ENCODE data around the gene CPLANE2. TPM values are rescaled to one million over a fixed set of nuclear protein-coding genes. Genes with fewer than 3 reads are reported as not detected.
"Not testable (repeated sequence)": the region's sequence is repeated elsewhere in the genome, so short reads cannot be mapped to it uniquely, and the experiment has no call there.

The CPLANE2 gene
- total RNA-seq, 2 experiments from 2014 or later = 5.1 to 6.1 TPM

DNA sequence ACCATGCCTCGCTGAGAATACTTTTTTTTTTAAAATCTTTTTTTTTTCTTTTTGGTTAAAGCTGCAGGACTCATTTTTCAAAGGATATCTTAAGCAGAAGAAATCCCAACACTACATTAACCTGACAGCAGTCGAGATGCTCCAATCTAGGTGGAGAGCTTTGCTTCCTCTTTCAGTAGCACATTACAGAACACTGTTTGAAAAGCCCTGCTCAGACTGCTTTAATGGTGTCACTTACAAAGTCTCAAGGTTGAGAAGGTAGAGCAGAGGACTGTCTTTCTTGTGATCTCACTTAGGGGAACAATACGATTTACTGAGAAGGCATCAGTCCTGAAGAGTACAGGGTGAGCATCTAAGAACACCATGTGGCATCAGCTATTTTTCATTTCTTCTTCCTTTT, 21.0 kb upstream of the CPLANE2 start:
- no peaks in the 10 kb centered on the region for H3K9me3 Mint-ChIP-seq (ENCODE audit: insufficient read depth)
- no peak for DNase-seq

DNA sequence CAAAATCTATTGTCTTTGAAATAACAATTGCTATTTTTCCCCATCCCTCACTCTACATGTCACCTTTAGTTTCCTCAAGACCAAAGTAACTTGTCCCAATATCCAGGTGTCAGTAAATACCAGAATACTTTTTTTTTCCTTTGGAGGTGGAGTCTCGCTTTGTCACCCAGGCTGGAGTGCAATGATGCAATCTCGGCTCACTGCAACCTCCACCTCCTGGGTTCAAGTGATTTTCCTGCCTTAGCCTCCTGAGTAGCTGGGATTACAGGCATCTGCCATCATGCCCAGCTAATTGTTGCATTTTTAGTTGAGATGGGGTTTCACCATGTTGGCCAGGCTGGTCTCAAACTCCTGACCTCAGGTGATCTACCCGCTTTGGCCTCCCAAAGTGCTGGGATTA, 20.6 kb upstream of the CPLANE2 start:
- Mint-ChIP-seq H3K4me1 (ENCODE audit: low read depth) (peaks cover 14% of the 10 kb centered on the region), H3K36me3 (ENCODE audit: low read depth) (peaks cover 19% of the 10 kb centered on the region)
- H3K9me3 Mint-ChIP-seq (ENCODE audit: insufficient read depth); CTCF ChIA-PET; ATAC-seq; H3K27ac Mint-ChIP-seq; DNase-seq; H3K27me3 Mint-ChIP-seq (ENCODE audit: low read depth); H3K4me3 Mint-ChIP-seq: not testable (repeated sequence)
- POLR2A ChIA-PET = interaction anchor here (0.6 kb wide), 1 partner anchor 561 kb away, joined by 3 read pairs; no protein-coding TSS in a partner anchor

More for the DNA sequence above, 21.0 kb upstream of the CPLANE2 start:
- Mint-ChIP-seq H3K27me3 (ENCODE audit: low read depth) (no peaks in the 10 kb centered on the region), H3K36me3 (ENCODE audit: low read depth) (peaks cover 15% of the 10 kb centered on the region), H3K4me1 (ENCODE audit: low read depth) (peaks cover 14% of the 10 kb centered on the region), H3K27ac (no peak overlapping the region), H3K4me3 (no peak overlapping the region)
- ChIA-PET CTCF (no interaction called here), POLR2A (interaction anchor here (0.6 kb wide), 2 partner anchors 143 to 562 kb away, joined by 3 read pairs; no protein-coding TSS in a partner anchor)
- ATAC-seq = no peak

DNA sequence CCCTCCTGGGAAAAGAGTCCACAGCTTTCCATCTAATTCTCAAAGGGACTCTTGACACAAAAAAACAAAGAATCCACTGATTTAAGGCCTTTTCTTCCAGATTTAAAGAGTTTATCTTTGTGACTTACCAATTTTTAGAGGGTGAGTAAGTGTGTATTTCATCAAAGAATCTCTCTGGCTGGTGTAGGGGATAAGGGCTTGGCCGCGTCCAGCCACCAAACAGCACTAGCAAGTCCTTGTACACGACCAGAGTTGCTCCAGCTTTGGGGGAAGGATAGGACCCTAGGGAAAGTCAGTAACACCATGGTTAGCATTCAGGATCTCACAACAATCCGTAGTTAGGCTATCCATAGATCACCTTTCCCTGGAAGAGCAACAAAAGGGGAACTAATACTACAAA, 19.5 kb upstream of the CPLANE2 start:
- H3K4me3 Mint-ChIP-seq = no peak overlapping the region
- ChIA-PET POLR2A (no interaction called here), CTCF (interaction anchor here (0.9 kb wide), 1 partner anchor 12 kb away, joined by 3 read pairs; no protein-coding TSS in a partner anchor)
- DNase-seq = no peak
- H3K9me3 Mint-ChIP-seq (ENCODE audit: insufficient read depth) = no peaks in the 10 kb centered on the region
- no peak overlapping the region for H3K27ac Mint-ChIP-seq
- H3K4me1 Mint-ChIP-seq (ENCODE audit: low read depth) = peaks cover 14% of the 10 kb centered on the region
- peaks cover 27% of the 10 kb centered on the region for H3K36me3 Mint-ChIP-seq (ENCODE audit: low read depth)
- no peak for ATAC-seq
- H3K27me3 Mint-ChIP-seq (ENCODE audit: low read depth) = no peaks in the 10 kb centered on the region

DNA sequence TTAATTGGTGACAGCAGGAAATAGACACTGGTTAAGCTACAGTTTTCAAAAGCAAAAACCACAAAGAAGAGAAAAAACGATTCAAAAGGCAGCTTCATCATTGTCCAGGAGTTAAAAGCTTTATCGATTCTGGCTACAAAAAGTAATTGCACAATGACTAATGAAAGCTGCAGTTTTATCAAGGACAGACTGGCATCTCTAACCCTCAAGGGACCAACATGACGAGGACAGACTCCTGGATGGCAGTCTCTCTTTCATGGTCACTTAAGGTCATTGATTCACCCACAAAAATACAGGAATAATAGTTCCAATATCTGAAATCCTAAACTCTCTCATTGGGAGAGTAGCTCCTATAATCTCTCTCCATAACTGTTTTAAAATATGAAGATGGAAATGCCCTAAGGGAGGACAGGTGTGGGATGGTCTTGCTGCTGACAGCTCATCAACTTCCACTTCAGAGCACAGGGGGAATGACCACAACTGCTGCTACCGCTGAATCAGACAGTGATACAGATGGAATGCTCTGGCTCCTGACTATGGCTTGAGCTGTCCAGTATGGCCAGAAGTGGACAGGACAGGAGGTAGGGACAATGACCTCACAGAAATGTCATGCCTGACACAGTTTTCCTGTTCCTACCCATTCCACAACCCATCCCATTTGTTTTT, 17.4 kb upstream of the CPLANE2 start:
- ATAC-seq (no peak), DNase-seq (no peak)
- H3K27ac Mint-ChIP-seq = no peak overlapping the region
- no peaks in the 10 kb centered on the region for H3K9me3 Mint-ChIP-seq (ENCODE audit: insufficient read depth)
- ChIA-PET POLR2A (interaction anchor here (0.6 to 0.7 kb wide), 2 partner anchors 113 to 260 kb away, joined by 3 read pairs; partner anchors contain the start of genes RNU1-1 and SZRD1), CTCF (interaction anchor here (0.8 to 1.5 kb wide), 6 partner anchors 10 to 184 kb away, joined by 3 to 12 read pairs (median 4); partner anchors contain the start of gene FAM131C)
- no peak overlapping the region for H3K4me3 Mint-ChIP-seq
- peaks cover 40% of the 10 kb centered on the region for H3K36me3 Mint-ChIP-seq (ENCODE audit: low read depth)
- no peaks in the 10 kb centered on the region for H3K27me3 Mint-ChIP-seq (ENCODE audit: low read depth)
- peaks cover 23% of the 10 kb centered on the region for H3K4me1 Mint-ChIP-seq (ENCODE audit: low read depth)

DNA sequence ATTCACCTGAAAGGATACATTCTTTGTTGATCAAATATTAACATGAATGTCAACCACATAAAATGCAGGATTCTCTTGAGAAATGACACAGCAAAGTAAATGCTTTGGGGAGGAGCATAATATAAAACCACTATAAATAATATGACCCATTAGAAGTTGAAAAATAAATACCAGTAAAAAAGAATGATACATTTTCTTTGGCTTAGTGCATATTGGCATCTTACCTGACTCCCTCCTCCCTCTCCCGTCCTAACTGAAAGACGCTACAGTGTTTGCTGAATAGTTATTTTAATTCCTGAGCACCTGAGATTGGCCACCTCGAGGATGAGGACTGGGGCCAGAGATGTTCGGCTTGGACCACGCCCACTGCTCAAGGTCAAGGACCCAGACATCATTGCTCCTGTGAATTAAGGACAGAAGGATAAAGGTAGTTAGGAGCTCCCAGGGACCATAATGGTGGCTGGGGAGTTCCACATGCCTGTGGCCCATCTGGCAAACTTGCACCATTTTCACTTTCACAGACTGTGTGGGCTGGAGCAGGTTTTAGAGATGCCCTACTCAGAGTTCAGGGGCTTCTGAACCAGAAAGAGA, 16.4 kb upstream of the CPLANE2 start:
- no peak overlapping the region for H3K27ac Mint-ChIP-seq
- no peaks in the 10 kb centered on the region for H3K27me3 Mint-ChIP-seq (ENCODE audit: low read depth)
- H3K4me3 Mint-ChIP-seq = no peak overlapping the region
- ATAC-seq (no peak), DNase-seq (no peak)
- CTCF ChIA-PET = interaction anchor here (1.0 to 1.5 kb wide), 5 partner anchors 9 to 180 kb away, joined by 3 to 12 read pairs (median 4); partner anchors contain the start of gene FAM131C
- POLR2A ChIA-PET = interaction anchor here (0.7 kb wide), 1 partner anchor 261 kb away, joined by 3 read pairs; the partner anchor contains the start of gene RNU1-1
- peaks cover 40% of the 10 kb centered on the region for H3K36me3 Mint-ChIP-seq (ENCODE audit: low read depth)
- peaks cover 28% of the 10 kb centered on the region for H3K4me1 Mint-ChIP-seq (ENCODE audit: low read depth)
- H3K9me3 Mint-ChIP-seq (ENCODE audit: insufficient read depth) = no peaks in the 10 kb centered on the region

DNA sequence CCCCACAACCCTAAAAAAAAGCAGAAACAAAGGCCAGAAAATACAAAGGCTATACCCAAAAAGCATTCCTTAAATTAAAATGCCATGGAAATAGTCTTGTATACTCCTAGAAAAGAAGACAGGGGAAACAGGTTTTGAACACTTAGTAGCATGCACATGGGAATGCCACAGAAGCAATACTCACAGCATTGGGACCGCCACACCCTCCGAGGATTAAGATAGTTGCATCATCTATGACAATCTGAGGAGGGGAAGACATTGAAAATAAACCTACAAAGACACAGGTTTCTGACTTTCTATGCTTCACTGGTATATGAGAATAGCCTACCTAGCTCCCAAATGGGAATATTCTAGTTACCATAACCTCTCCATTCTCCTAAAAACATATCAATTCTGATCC, 15.9 kb upstream of the CPLANE2 start:
- ChIA-PET CTCF (interaction anchor here (1.5 kb wide), 1 partner anchor 9 kb away, joined by 4 read pairs; no protein-coding TSS in a partner anchor), POLR2A (no interaction called here)
- H3K27ac Mint-ChIP-seq = no peak overlapping the region

DNA sequence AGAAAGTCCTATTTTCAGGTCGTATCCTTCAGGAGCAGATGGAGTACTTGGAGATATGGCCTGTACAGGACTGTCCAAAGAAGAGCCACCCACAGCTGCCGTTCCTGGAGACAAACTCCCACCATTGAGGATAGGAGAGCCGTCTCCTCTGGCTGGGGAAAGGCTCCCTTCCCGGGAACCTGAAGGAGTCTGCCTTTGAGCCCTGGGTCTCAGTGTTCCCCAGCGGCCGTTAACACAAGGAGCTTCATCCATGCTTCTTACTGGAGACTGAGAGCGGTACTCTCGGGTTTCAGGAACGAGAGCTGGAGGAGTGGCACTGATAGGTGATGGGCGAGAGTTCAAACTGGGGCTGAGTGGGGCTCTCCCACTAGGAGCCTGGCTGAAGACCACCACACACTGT, 14.4 kb upstream of the CPLANE2 start:
- Mint-ChIP-seq H3K36me3 (ENCODE audit: low read depth) (peaks cover 45% of the 10 kb centered on the region), H3K27me3 (ENCODE audit: low read depth) (no peaks in the 10 kb centered on the region), H3K27ac (no peak overlapping the region), H3K9me3 (ENCODE audit: insufficient read depth) (no peaks in the 10 kb centered on the region), H3K4me3 (no peak overlapping the region), H3K4me1 (ENCODE audit: low read depth) (peaks cover 28% of the 10 kb centered on the region)
- ChIA-PET CTCF (no interaction called here), POLR2A (no interaction called here)
- DNase-seq (no peak), ATAC-seq (no peak)

More for the DNA sequence above, 15.9 kb upstream of the CPLANE2 start:
- H3K4me1 Mint-ChIP-seq (ENCODE audit: low read depth) = peaks cover 28% of the 10 kb centered on the region
- DNase-seq (no peak), ATAC-seq (no peak)
- no peaks in the 10 kb centered on the region for H3K27me3 Mint-ChIP-seq (ENCODE audit: low read depth)
- no peaks in the 10 kb centered on the region for H3K9me3 Mint-ChIP-seq (ENCODE audit: insufficient read depth)
- H3K36me3 Mint-ChIP-seq (ENCODE audit: low read depth) = peaks cover 40% of the 10 kb centered on the region
- H3K4me3 Mint-ChIP-seq = no peak overlapping the region

DNA sequence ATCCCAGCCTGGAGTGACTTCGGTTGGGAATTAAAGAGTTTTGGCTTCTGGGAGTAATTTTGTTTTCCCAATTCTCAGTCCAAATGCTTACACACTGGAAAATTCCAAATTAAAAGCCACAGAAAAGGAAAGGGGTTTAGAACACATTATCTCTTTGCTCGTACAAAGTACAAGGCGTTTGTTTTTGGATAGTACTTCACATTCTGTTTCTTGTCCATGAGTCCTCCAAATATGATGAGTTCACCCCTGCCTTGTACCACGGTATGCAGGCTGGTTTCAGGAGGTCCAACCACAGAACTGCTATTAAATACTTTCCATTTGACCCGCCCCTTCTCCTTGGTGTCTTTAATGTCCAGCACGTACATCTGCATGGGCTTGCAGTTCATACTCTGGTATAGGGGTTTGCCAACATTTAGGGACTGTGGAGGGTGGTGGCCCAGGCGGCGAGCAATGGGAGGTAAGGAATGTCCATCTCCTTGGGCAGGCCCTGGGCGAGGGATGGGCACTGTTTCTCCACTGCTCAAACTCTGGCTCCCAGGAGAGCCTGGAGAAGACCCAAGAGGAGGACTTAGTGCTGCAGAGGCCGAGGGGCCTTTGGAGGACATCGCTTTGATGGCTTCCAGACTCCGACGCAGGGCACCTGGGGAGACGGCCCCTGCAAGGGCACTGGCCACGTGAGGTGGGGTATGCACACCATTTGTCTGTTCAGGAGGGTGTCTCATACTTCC, 13.7 kb upstream of the CPLANE2 start:
- Mint-ChIP-seq H3K4me1 (ENCODE audit: low read depth) (peaks cover 28% of the 10 kb centered on the region), H3K4me3 (no peak overlapping the region), H3K27me3 (ENCODE audit: low read depth) (no peaks in the 10 kb centered on the region), H3K27ac (no peak overlapping the region), H3K9me3 (ENCODE audit: insufficient read depth) (no peaks in the 10 kb centered on the region), H3K36me3 (ENCODE audit: low read depth) (peaks cover 44% of the 10 kb centered on the region)
- ATAC-seq = no peak
- DNase-seq = no peak
- ChIA-PET CTCF (interaction anchor here (1.4 kb wide), 1 partner anchor 113 kb away, joined by 5 read pairs; no protein-coding TSS in a partner anchor), POLR2A (no interaction called here)

DNA sequence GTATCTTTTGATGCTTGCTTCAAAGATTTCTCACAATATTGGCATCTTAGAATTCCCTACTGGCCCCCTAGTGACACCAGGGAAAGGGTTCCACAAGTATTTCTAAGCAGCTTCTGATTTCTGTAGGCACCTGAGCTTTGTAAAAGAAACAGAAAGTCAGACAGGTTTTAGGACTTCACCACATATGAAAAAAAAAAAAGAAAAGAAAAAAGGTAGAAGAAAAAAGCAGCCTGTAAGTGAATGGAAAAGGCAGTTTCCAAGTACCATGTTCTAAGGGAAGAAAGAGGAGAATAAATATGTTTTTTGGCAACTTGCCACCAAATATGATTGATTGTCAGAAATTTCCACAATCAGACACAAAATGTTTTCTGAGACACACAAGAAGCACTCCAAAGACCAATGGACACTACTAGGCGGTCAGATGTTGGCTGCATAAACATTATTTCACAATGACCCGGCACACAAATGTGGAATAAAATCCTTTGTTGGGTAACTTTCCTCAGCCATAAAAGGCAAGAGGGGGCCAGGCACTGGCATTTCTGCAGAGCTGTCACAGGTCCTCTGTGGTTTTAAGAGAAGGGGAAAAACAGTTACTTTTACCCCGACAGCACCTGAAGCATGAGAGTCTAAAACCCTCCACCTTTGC, 12.7 kb upstream of the CPLANE2 start:
- H3K27me3 Mint-ChIP-seq (ENCODE audit: low read depth) = no peaks in the 10 kb centered on the region
- H3K27ac Mint-ChIP-seq = no peak overlapping the region
- no peak overlapping the region for H3K4me3 Mint-ChIP-seq
- no peaks in the 10 kb centered on the region for H3K9me3 Mint-ChIP-seq (ENCODE audit: insufficient read depth)
- ChIA-PET POLR2A (interaction anchor here (0.7 kb wide), 1 partner anchor 19 kb away, joined by 4 read pairs; no protein-coding TSS in a partner anchor), CTCF (interaction anchor here (1.2 to 2.0 kb wide), 5 partner anchors 11 to 171 kb away, joined by 5 to 9 read pairs (median 5); partner anchors contain the start of gene CPLANE2)
- no peak for ATAC-seq
- H3K4me1 Mint-ChIP-seq (ENCODE audit: low read depth) = peaks cover 26% of the 10 kb centered on the region
- H3K36me3 Mint-ChIP-seq (ENCODE audit: low read depth) = peaks cover 41% of the 10 kb centered on the region
- DNase-seq = no peak

DNA sequence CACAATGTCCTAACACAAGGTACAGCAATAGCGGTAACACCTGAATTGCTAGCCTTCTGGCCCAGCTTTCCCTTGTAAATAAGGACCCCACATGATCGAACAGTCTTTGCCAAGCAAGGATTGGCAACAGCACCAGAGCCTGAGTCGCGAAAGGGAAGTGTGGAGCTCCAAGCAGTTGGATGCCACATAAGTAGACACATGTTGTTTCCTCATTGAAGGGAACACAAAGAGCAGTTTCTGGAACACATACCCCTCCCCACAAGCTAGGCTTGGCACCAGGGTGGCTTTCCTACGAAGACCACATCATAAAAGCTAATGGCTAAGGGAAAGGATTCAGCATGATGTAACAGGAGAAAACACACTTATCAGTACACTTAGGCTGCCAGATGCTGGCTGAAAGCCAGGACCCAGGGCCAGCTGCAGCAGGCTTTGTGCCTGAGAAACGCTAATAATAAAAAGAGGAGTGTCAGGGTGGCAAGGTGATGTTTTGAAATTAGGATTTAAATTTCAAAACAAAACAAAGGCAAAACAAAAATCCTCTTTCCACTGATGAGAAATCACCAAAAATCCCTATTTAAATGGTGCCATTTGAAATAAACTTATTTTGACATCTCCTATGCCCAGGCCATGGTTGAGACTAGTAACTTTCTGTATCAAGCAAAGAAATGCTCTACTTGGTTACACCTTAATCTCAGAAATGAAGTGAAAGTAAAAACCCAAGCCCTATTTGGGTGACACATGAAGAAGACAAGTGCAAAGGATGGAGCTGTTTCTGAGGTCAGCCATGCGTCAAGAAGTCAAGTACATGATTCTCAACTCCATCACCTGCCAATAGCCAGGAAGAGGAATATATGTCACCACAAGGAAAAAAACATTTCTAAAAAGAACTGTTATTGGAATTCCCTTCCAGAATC, 11.9 kb upstream of the CPLANE2 start:
- Mint-ChIP-seq H3K27me3 (ENCODE audit: low read depth) (no peaks in the 10 kb centered on the region), H3K4me3 (no peak overlapping the region), H3K4me1 (ENCODE audit: low read depth) (peaks cover 22% of the 10 kb centered on the region), H3K36me3 (ENCODE audit: low read depth) (peaks cover 35% of the 10 kb centered on the region), H3K27ac (peak overlapping the region; percentile 50), H3K9me3 (ENCODE audit: insufficient read depth) (no peaks in the 10 kb centered on the region)
- DNase-seq (no peak), ATAC-seq (no peak)
- POLR2A ChIA-PET = interaction anchor here (0.7 kb wide), 1 partner anchor 18 kb away, joined by 4 read pairs; no protein-coding TSS in a partner anchor
- CTCF ChIA-PET = interaction anchor here (1.0 to 2.0 kb wide), 9 partner anchors 11 to 457 kb away, joined by 3 to 9 read pairs (median 5); partner anchors contain the start of gene CPLANE2
